Upper lobe of left lung (tissue), 6 donors: Measurements from ENCODE around the gene HERPUD1. TPM values are rescaled to one million over a fixed set of nuclear protein-coding genes. Genes with fewer than 3 reads are reported as not detected.
A peak's percentile ranks its signal among the peaks of the same experiment; 100 is the strongest.
"Not testable (repeated sequence)": the region's sequence is repeated elsewhere in the genome, so short reads cannot be mapped to it uniquely, and the experiment has no call there.

ENCODE experiments used
- ATAC-seq, 2 donors: fragments of 200-7000 bp; cut with Tn5 transposase; one replicate each; pipeline ENCODE4 v1.9.1; 2022; ENCODE audit warnings: mild to moderate bottlenecking in 2 of 2, moderate library complexity in 2 of 2; ENCODE audit not compliant: low FRiP score in 2 of 2
- DNase-seq, 2 donors: peaks; one replicate each; pipeline ENCODE4 v3.0.0-alpha.2; 2019 to 2020
- H3K27ac ChIP-seq, 4 donors: fragments of 200-600 bp; sonication (generic); one replicate each; pipeline ENCODE4 v1.5.1; 2016 to 2019
- H3K27me3 ChIP-seq, 4 donors: fragments of 200-600 bp; sonication (generic); one replicate each; pipeline ENCODE4 v1.5.1; 2017 to 2019
- H3K36me3 ChIP-seq, 4 donors: fragments of 200-600 bp; sonication (generic); one replicate each; pipeline ENCODE4 v1.5.1; 2016 to 2019
- H3K4me1 ChIP-seq, 4 donors: fragments of 200-600 bp; sonication (generic); one replicate each; pipeline ENCODE4 v1.5.1; 2018 to 2019
- H3K4me3 ChIP-seq, 4 donors: fragments of 200-600 bp; sonication (generic); one replicate each; pipeline ENCODE4 v1.5.1; 2017 to 2019; ENCODE audit warnings: mild to moderate bottlenecking in 2 of 4, moderate library complexity in 1 of 4
- H3K9me3 ChIP-seq, 4 donors: fragments of 200-600 bp; sonication (generic); one replicate each; pipeline ENCODE4 v1.5.1; 2018 to 2019
- EP300 ChIP-seq, 4 donors: sonication (generic); formaldehyde crosslinking; IDR thresholded peaks; one replicate each; pipeline ENCODE4 v1.5.1; 2017; ENCODE audit warnings: antibody characterized with exemption in 4 of 4, control low read depth in 2 of 4
- POLR2A ChIP-seq, 4 donors: fragments of 450-650 bp; IDR thresholded peaks; one replicate each; pipeline ENCODE4 v1.5.1; 2016 to 2017; ENCODE audit warnings: antibody characterized with exemption in 4 of 4, mild to moderate bottlenecking in 2 of 4
- POLR2AphosphoS5 ChIP-seq, 2 donors: sonication (generic); formaldehyde crosslinking; IDR thresholded peaks; one replicate each; pipeline ENCODE4 v1.5.1; 2017; ENCODE audit warnings: antibody characterized with exemption in 2 of 2
- WGBS, 2 donors: methylation state at CpG; one replicate each; pipeline ENCODE4 v1.1.5; 2017 to 2018; 5-methylcytosine and 5-hydroxymethylcytosine counted together
- total RNA-seq, 6 donors: library from RNA; depleted of rRNA in 4 of 6; stranded (reverse); fragments of >200 nt in 4 of 6; gene quantifications; one replicate each; pipeline versions ENCODE4 v1.1.0 to v1.2.1, GENCODE V29; 2016 to 2021
- TF ChIP-seq, protein P1 (sequence below), 6 experiments: fragments of 450-650 bp in 4 of 6; fragments of 200-600 bp in 2 of 6; sonication (generic) in 2 of 6; IDR thresholded peaks; one replicate each; pipeline ENCODE4 v1.5.1; 2016 to 2019; ENCODE audit warnings: antibody characterized with exemption in 6 of 6
- donor health status: DM: no; HTN: no; CAD: no; lungs with moderate emphysema.
- donor health status: DM: no; HTN: yes; CAD: no; lungs with severe emphysema.

Gene HERPUD1, protein sequence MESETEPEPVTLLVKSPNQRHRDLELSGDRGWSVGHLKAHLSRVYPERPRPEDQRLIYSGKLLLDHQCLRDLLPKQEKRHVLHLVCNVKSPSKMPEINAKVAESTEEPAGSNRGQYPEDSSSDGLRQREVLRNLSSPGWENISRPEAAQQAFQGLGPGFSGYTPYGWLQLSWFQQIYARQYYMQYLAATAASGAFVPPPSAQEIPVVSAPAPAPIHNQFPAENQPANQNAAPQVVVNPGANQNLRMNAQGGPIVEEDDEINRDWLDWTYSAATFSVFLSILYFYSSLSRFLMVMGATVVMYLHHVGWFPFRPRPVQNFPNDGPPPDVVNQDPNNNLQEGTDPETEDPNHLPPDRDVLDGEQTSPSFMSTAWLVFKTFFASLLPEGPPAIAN
- 100 to 1,000 TPM in 5 of 6 donors, 10 to 100 TPM in 1; 81.0 to 283 (median 196) TPM for total RNA-seq

DNA sequence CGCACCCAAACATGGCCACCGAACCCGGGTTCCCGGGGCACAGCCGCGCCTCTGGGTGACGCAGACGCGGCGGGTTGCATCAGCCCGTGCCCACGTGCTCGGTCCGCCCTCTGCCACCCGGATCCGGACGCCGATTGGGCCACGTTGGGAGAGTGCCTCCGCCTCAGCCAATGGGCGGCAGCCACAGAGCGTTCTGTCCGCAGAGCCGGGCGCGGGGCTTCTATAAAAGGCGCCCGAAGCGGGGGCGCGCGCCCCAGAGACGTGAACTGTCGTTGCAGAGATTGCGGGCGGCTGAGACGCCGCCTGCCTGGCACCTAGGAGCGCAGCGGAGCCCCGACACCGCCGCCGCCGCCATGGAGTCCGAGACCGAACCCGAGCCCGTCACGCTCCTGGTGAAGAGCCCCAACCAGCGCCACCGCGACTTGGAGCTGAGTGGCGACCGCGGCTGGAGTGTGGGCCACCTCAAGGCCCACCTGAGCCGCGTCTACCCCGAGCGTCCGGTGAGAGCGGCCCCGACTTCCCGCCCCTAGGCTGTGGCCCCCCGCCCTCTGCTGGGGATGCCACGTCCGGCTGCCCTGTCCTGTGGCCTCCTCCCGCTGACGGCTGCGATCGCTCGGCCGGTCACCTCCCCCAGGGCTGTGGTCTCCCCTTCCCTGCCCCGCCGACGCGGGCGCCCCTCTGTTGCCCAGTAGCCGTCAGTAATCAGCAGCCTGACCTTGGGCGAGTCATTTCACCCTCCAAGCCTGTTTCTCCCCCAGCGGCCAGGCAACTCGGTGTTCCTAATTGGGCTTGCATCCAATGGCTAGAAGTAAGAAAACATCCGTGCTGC lies at the start of gene HERPUD1:
Gene HERPUD1 (plus strand): TSS at position 251 of the 829 bp plus-strand sequence. CDS start 103 bp downstream, at position 354.
- H3K9me3 ChIP-seq: no peaks in the 10 kb centered on the region
- TF ChIP-seq, protein P1, sequence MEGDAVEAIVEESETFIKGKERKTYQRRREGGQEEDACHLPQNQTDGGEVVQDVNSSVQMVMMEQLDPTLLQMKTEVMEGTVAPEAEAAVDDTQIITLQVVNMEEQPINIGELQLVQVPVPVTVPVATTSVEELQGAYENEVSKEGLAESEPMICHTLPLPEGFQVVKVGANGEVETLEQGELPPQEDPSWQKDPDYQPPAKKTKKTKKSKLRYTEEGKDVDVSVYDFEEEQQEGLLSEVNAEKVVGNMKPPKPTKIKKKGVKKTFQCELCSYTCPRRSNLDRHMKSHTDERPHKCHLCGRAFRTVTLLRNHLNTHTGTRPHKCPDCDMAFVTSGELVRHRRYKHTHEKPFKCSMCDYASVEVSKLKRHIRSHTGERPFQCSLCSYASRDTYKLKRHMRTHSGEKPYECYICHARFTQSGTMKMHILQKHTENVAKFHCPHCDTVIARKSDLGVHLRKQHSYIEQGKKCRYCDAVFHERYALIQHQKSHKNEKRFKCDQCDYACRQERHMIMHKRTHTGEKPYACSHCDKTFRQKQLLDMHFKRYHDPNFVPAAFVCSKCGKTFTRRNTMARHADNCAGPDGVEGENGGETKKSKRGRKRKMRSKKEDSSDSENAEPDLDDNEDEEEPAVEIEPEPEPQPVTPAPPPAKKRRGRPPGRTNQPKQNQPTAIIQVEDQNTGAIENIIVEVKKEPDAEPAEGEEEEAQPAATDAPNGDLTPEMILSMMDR (IDR thresholded peaks at IDR 0.05): peak in 4 of 6 experiments; percentile 9 to 68 (median 25)
- peak; percentile 95 to 100 for TF ChIP-seq POLR2AphosphoS5 (IDR thresholded peaks at IDR 0.05)
- peak in 2 of 4 donors; percentile 2 to 82 for TF ChIP-seq EP300 (IDR thresholded peaks at IDR 0.05)
- TF ChIP-seq POLR2A (IDR thresholded peaks at IDR 0.05): peak; percentile 65 to 99 (median 98)
- H3K27me3 ChIP-seq: no peaks in the 10 kb centered on the region
- ATAC-seq (peak; percentile 97 to 98), DNase-seq (peak; percentile 99)
- H3K27ac ChIP-seq: peak within 1 kb of the TSS; percentile 99 to 100 (median 100)
- peak within 1 kb of the TSS; percentile 73 to 98 (median 85) for H3K4me3 ChIP-seq
- peaks cover 18 to 33% (median 20%) of the 10 kb centered on the region in 4 donors for H3K36me3 ChIP-seq
- 0 to 1% methylated on average over 1 to 49 of the region's 83 CpGs for WGBS, 2 donors
- peaks cover 30 to 48% (median 39%) of the 10 kb centered on the region in 4 donors for H3K4me1 ChIP-seq

DNA sequence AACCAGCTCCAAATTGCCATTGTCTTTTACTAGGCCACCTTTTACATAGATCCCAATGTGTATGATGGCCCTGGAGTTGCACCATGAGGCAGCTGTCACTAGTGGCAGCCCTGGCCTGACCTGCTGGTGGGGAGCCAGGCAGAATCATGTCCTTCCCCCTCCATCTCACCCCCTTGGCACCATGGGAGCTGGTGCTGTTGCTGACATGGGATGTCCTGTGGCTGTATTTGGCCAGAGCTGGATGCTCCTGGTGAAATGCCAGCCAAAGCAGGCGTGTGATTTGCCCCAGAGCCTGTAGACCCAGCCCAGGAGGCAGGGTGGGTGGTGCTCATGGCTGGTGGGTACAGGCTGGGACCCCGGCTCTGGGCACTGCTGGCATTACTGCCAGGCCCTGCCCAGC lies 48.4 kb upstream of the HERPUD1 start:
- no peaks in the 10 kb centered on the region for H3K9me3 ChIP-seq
- H3K36me3 ChIP-seq: no peaks in the 10 kb centered on the region
- H3K4me1 ChIP-seq: no peaks in the 10 kb centered on the region
- H3K4me3 ChIP-seq: no peak overlapping the region
- 94% methylated on average over 2 of the region's 2 CpGs; no CpG with 5 or more reads in 1 of the 2 donors for WGBS, 2 donors
- no peak for ATAC-seq
- H3K27ac ChIP-seq: no peak overlapping the region
- H3K27me3 ChIP-seq: no peaks in the 10 kb centered on the region
- no peak for DNase-seq
- TF ChIP-seq, protein P1 (IDR thresholded peaks at IDR 0.05): no peak
- TF ChIP-seq EP300 (IDR thresholded peaks at IDR 0.05): no peak

DNA sequence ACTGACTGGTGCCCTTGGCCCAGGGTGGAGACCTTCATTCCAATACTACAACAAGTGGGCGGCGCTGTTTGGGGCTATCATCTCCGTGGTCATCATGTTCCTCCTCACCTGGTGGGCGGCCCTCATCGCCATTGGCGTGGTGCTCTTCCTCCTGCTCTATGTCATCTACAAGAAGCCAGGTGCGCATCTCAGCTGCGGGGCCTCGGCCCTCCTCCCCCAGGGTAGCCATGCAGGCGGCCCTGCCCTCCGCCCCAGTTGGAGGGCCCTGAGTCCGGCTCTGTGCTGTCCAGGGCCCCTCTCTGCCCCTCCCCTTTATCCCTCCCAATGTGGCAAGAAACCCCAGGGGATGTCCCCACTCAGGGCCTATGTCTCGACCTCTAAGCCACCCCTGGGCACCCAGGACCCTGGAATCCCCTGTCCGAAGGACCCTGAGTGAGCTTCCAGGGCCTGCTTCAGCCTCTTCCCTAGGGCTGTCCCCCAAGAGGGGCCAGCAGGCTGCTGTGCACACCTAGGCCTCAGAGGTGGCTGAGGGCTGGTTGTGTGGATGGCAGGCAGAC lies 47.8 kb upstream of the HERPUD1 start:
- DNase-seq (peak in 1 of 2 donors; percentile 63), ATAC-seq (no peak)
- Histone ChIP-seq H3K4me3 (no peak overlapping the region), H3K27ac (no peak overlapping the region), H3K27me3 (no peaks in the 10 kb centered on the region), H3K9me3 (no peaks in the 10 kb centered on the region), H3K36me3 (no peaks in the 10 kb centered on the region), H3K4me1 (no peaks in the 10 kb centered on the region)
- TF ChIP-seq POLR2AphosphoS5 (IDR thresholded peaks at IDR 0.05): no peak
- no peak for TF ChIP-seq EP300 (IDR thresholded peaks at IDR 0.05)
- TF ChIP-seq, protein P1 (IDR thresholded peaks at IDR 0.05): no peak
- no peak for TF ChIP-seq POLR2A (IDR thresholded peaks at IDR 0.05)
- 95 to 96% methylated on average over 11 to 14 of the region's 14 CpGs for WGBS, 2 donors

- ATAC-seq, H3K27me3 ChIP-seq, H3K27ac ChIP-seq, H3K4me1 ChIP-seq, H3K4me3 ChIP-seq, H3K36me3 ChIP-seq, H3K9me3 ChIP-seq: not testable (repeated sequence)
- WGBS, 2 donors: 87 to 99% methylated on average over 11 to 12 of the region's 13 CpGs
- DNase-seq: peak in 1 of 2 donors; percentile 52
Observed at GRCh38 chr16:56884929-56885328, 47.0 kb upstream of the HERPUD1 start.
